Endothelial cell of umbilical vein (primary cell): ENCODE data around the gene KRTAP10-5. TPM values are rescaled to one million over a fixed set of nuclear protein-coding genes. Genes with fewer than 3 reads are reported as not detected.

Source experiments
- BruUV-seq: library from RNA; stranded (reverse); fragments of 400-500 nt; replicated peaks from 2 replicates; lab custom pipeline; 2021; lab: Mats Ljungman, UMichigan
- CTCF ChIA-PET: fragments of 300-600, 350-600 bp; sonication (Branson Sonifier 250); formaldehyde crosslinking; loops from one replicate; lab custom pipeline; 2021; ENCODE audit warnings: antibody characterized with exemption, inconsistent platforms; lab: Charles Lee
- POLR2A ChIA-PET: fragments of 300-600, 350-600 bp; sonication (Branson Sonifier 250); formaldehyde crosslinking; loops from one replicate; lab custom pipeline; 2021; ENCODE audit warnings: antibody characterized with exemption, inconsistent platforms; lab: Charles Lee
- DNase-seq: peaks from one replicate; pipeline ENCODE4 v3.0.0-alpha.2; 2011; ENCODE audit warnings: low read depth, low spot score
- FAIRE-seq: peaks from 2 replicates; lab custom pipeline; 2011; peaks lifted over from hg19 to GRCh38; lab: Jason Lieb, UNC
- H2AFZ ChIP-seq: 2 replicates; pipeline ENCODE4 v1.6.0; 2012; ENCODE audit warnings: low read depth, low read length, control low read depth, inconsistent platforms
- H3K27ac ChIP-seq: 2 replicates; pipeline ENCODE4 v1.5.1; 2011; ENCODE audit warnings: low read depth, mild to moderate bottlenecking, control low read depth, low read length, moderate library complexity; ENCODE audit not compliant: insufficient read depth
- H3K27me3 ChIP-seq, 2 experiments: 2 replicates each; pipeline versions ENCODE4 v1.6.0 to v1.6.1; 2011; ENCODE audit warnings: low read length in 2 of 2, mixed read lengths in 1 of 2; ENCODE audit not compliant: control insufficient read depth in 2 of 2, insufficient read depth in 2 of 2
- H3K36me3 ChIP-seq, 2 experiments: 2 replicates in 1 of 2; 3 replicates in 1 of 2; pipeline ENCODE4 v1.5.1; 2011; ENCODE audit warnings: low read length in 2 of 2, mild to moderate bottlenecking in 1 of 2, moderate library complexity in 1 of 2; ENCODE audit not compliant: control insufficient read depth in 2 of 2, insufficient read depth in 2 of 2; ENCODE audit errors: extremely low read depth in 1 of 2
- H3K4me1 ChIP-seq: 3 replicates; pipeline ENCODE4 v1.5.1; 2011; ENCODE audit warnings: mild to moderate bottlenecking, low read length; ENCODE audit not compliant: control insufficient read depth, insufficient read depth; ENCODE audit errors: extremely low read depth
- H3K4me2 ChIP-seq: 2 replicates; pipeline ENCODE4 v1.6.1; 2011; ENCODE audit warnings: low read length, control low read depth, mixed read lengths; ENCODE audit not compliant: insufficient read depth
- H3K4me3 ChIP-seq, 3 experiments: fragments of 200-600 bp in 1 of 3; sonication (generic), shearing (Covaris generic) in 1 of 3; replicated peaks in 1 of 3; 2 replicates each; pipeline ENCODE4 v1.5.1; 2011 to 2016; ENCODE audit warnings: control low read depth in 3 of 3, low read length in 3 of 3, mild to moderate bottlenecking in 2 of 3, inconsistent platforms in 1 of 3, low read depth in 1 of 3, moderate library complexity in 1 of 3; ENCODE audit not compliant: insufficient read depth in 1 of 3
- H3K79me2 ChIP-seq: 2 replicates; pipeline ENCODE4 v1.6.0; 2012; ENCODE audit warnings: low read length, inconsistent platforms; ENCODE audit not compliant: control insufficient read depth, insufficient read depth
- H3K9ac ChIP-seq: replicated peaks from 2 replicates; pipeline ENCODE3; 2011; ENCODE audit warnings: low read length, control low read depth; ENCODE audit not compliant: insufficient read depth; ENCODE audit errors: extremely low read depth
- H3K9me1 ChIP-seq: replicated peaks from 3 replicates; pipeline ENCODE4 v1.6.0; 2011; ENCODE audit warnings: mild to moderate bottlenecking, low read length; ENCODE audit not compliant: control insufficient read depth, insufficient read depth; ENCODE audit errors: extremely low read depth
- H3K9me3 ChIP-seq: replicated peaks from 2 replicates; pipeline ENCODE4 v1.5.1; 2012; ENCODE audit warnings: low read length, inconsistent platforms; ENCODE audit not compliant: control insufficient read depth, insufficient read depth
- H4K20me1 ChIP-seq: replicated peaks from 2 replicates; pipeline ENCODE3; 2011; ENCODE audit warnings: mild to moderate bottlenecking, low read length; ENCODE audit not compliant: control insufficient read depth, insufficient read depth; ENCODE audit errors: extremely low read depth
- EZH2 ChIP-seq: IDR thresholded peaks from 2 replicates; pipeline ENCODE4 v1.6.1; 2012; ENCODE audit warnings: borderline replicate concordance, low read depth, mild to moderate bottlenecking, moderate library complexity, low read length, inconsistent platforms; ENCODE audit not compliant: severe bottlenecking
- FOS ChIP-seq: IDR thresholded peaks from 2 replicates; pipeline ENCODE4 v1.6.1; 2011; ENCODE audit warnings: mild to moderate bottlenecking, low read length, moderate library complexity, borderline replicate concordance; ENCODE audit not compliant: insufficient read depth
- GATA2 ChIP-seq: IDR thresholded peaks from 2 replicates; pipeline ENCODE4 v1.7.0; 2011; ENCODE audit warnings: low read depth, mild to moderate bottlenecking, moderate library complexity, mixed read lengths, low read length; ENCODE audit not compliant: insufficient read length, insufficient read depth
- JUN ChIP-seq: IDR thresholded peaks from 2 replicates; pipeline ENCODE4 v1.6.1; 2011; ENCODE audit warnings: borderline replicate concordance, low read depth; ENCODE audit not compliant: insufficient read length, insufficient read depth
- MYC ChIP-seq: IDR thresholded peaks from one replicate; pipeline ENCODE4 v1.6.1; 2011; ENCODE audit warnings: mild to moderate bottlenecking, low read depth, low read length
- POLR2A ChIP-seq: IDR thresholded peaks from 2 replicates; pipeline ENCODE4 v1.6.1; 2012; ENCODE audit warnings: low read depth, mild to moderate bottlenecking, control low read depth, low read length
- POLR2AphosphoS5 ChIP-seq: IDR thresholded peaks from 2 replicates; pipeline ENCODE4 v1.6.1; 2012; ENCODE audit warnings: low read depth, mild to moderate bottlenecking, control low read depth, low read length, moderate library complexity; ENCODE audit not compliant: insufficient read depth
- dilution Hi-C: fragments of 300-500 bp; cut with MboI; formaldehyde crosslinking; loops from one replicate; pipeline ENCODE4 v1.15.0; 2019; ENCODE audit warnings: low sequenced_read_pairs; ENCODE audit not compliant: extremely low pct_ligation_motif_present
- intact Hi-C: fragments of 100-400 bp; cut with micrococcal nuclease; formaldehyde crosslinking; loops from one replicate; pipeline ENCODE4 v1.10.0; 2022
- polyA plus RNA-seq, 4 experiments: library from polyadenylated mRNA; depleted of rRNA in 3 of 4; stranded (reverse) in 3 of 4; unstranded in 1 of 4; fragments of >200 nt; gene quantifications; 2 replicates each; pipeline versions ENCODE4 v1.2.1 to v1.2.3, GENCODE V29; 2011 to 2012; ENCODE audit warnings: missing spikeins in 1 of 4
- total RNA-seq: library from RNA; stranded (reverse); gene quantifications from 2 replicates; pipeline ENCODE4 v1.2.3, GENCODE V29; 2021
- TF ChIP-seq, protein P1 (sequence below): IDR thresholded peaks from 2 replicates; pipeline ENCODE4 v1.6.1; 2011; ENCODE audit not compliant: insufficient read depth, insufficient read length
- TF ChIP-seq, protein P2 (sequence below), 2 donors: IDR thresholded peaks; 1 replicate in 1 of 2; 2 replicates in 1 of 2; pipeline ENCODE4 v1.5.1; 2011; ENCODE audit warnings: low read length in 2 of 2, mild to moderate bottlenecking in 2 of 2, moderate library complexity in 2 of 2, control low read depth in 1 of 2, inconsistent platforms in 1 of 2, low read depth in 1 of 2; ENCODE audit not compliant: insufficient read depth in 1 of 2; ENCODE audit errors: extremely low read depth in 1 of 2

KRTAP10-5 gene
- total and polyA plus RNA-seq, 2 donors (not counting 3 experiments of a cell fraction or from before 2014, with no cell fraction given), result not detected

- H3K4me1 ChIP-seq, result no peaks in the 10 kb centered on the region
- BruUV-seq, result no TSS peak
- no peaks in the 10 kb centered on the region for H4K20me1 ChIP-seq
- TF ChIP-seq, protein P1, sequence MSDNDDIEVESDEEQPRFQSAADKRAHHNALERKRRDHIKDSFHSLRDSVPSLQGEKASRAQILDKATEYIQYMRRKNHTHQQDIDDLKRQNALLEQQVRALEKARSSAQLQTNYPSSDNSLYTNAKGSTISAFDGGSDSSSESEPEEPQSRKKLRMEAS, result no peak
- TF ChIP-seq, protein P2, sequence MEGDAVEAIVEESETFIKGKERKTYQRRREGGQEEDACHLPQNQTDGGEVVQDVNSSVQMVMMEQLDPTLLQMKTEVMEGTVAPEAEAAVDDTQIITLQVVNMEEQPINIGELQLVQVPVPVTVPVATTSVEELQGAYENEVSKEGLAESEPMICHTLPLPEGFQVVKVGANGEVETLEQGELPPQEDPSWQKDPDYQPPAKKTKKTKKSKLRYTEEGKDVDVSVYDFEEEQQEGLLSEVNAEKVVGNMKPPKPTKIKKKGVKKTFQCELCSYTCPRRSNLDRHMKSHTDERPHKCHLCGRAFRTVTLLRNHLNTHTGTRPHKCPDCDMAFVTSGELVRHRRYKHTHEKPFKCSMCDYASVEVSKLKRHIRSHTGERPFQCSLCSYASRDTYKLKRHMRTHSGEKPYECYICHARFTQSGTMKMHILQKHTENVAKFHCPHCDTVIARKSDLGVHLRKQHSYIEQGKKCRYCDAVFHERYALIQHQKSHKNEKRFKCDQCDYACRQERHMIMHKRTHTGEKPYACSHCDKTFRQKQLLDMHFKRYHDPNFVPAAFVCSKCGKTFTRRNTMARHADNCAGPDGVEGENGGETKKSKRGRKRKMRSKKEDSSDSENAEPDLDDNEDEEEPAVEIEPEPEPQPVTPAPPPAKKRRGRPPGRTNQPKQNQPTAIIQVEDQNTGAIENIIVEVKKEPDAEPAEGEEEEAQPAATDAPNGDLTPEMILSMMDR (IDR thresholded peaks at IDR 0.05; ENCODE audit: extremely low read depth in 1 of 2, insufficient read depth in 1 of 2, low read depth in 1 of 2, low read length in 2 of 2), result no peak
- TF ChIP-seq MYC (no peak), JUN (no peak), GATA2 (no peak), POLR2A (no peak), FOS (no peak), EZH2 (no peak), POLR2AphosphoS5 (no peak)
- dilution Hi-C loops (no loop called here), intact Hi-C loops (no loop called here)
- no peak overlapping the region for H3K9ac ChIP-seq
- H3K27me3 ChIP-seq, result peaks cover 0 to 3% of the 10 kb centered on the region in 2 experiments
- H3K36me3 ChIP-seq, result no peaks in the 10 kb centered on the region
- no peak overlapping the region for H3K4me3 ChIP-seq
- H2AFZ ChIP-seq, result no peak overlapping the region
- ChIA-PET POLR2A (interaction anchor here (0.7 kb wide), 1 partner anchor 30 kb away, joined by 4 read pairs; no protein-coding TSS in a partner anchor), CTCF (interaction anchor here (1.2 kb wide), 1 partner anchor 257 kb away, joined by 4 read pairs; no protein-coding TSS in a partner anchor)
- H3K27ac ChIP-seq, result no peak overlapping the region
- H3K4me2 ChIP-seq, result no peak overlapping the region
- H3K9me1 ChIP-seq, result no peaks in the 10 kb centered on the region
- DNase-seq (no peak), FAIRE-seq (no peak)
- H3K9me3 ChIP-seq, result no peaks in the 10 kb centered on the region
- H3K79me2 ChIP-seq, result no peaks in the 10 kb centered on the region
Observed at GRCh38 chr21:44535963-44536362, 44.4 kb downstream of the KRTAP10-5 start.
